H9 (cell line): Measurements from ENCODE around the gene ZBP1. TPM values are rescaled to one million over a fixed set of nuclear protein-coding genes. Genes with fewer than 3 reads are reported as not detected.

ENCODE experiments used
- DNase-seq: peaks from one replicate; pipeline ENCODE4 v3.0.0-alpha.2; 2017
- H2AFZ ChIP-seq: one replicate; pipeline ENCODE4 v1.6.1; 2013; ENCODE audit warnings: mild to moderate bottlenecking, low read length, control low read depth, moderate library complexity
- H2AK5ac ChIP-seq: 2 replicates; pipeline ENCODE4 v1.6.1; 2013; ENCODE audit warnings: low read length, control low read depth, mixed read lengths; ENCODE audit not compliant: insufficient read length
- H2BK120ac ChIP-seq: one replicate; pipeline ENCODE4 v1.6.1; 2013; ENCODE audit warnings: low read depth, mild to moderate bottlenecking, low read length, control low read depth, inconsistent platforms; ENCODE audit not compliant: poor library complexity, severe bottlenecking
- H2BK12ac ChIP-seq: 2 replicates; pipeline ENCODE4 v1.6.1; 2013; ENCODE audit warnings: low read length, control low read depth, mixed read lengths, low read depth; ENCODE audit not compliant: insufficient read length
- H2BK15ac ChIP-seq: 2 replicates; pipeline ENCODE4 v1.6.1; 2013; ENCODE audit warnings: low read depth, low read length, control low read depth
- H2BK20ac ChIP-seq: one replicate; pipeline ENCODE4 v1.6.1; 2013; ENCODE audit warnings: low read depth, mild to moderate bottlenecking, low read length, control low read depth, inconsistent platforms; ENCODE audit not compliant: poor library complexity, severe bottlenecking
- H2BK5ac ChIP-seq: 2 replicates; pipeline ENCODE4 v1.6.1; 2013; ENCODE audit warnings: low read length, control low read depth, mixed read lengths; ENCODE audit not compliant: insufficient read length
- H3K14ac ChIP-seq: 2 replicates; pipeline ENCODE4 v1.6.1; 2013; ENCODE audit warnings: low read length, control low read depth; ENCODE audit not compliant: insufficient read depth
- H3K18ac ChIP-seq: 2 replicates; pipeline ENCODE4 v1.6.1; 2013; ENCODE audit warnings: low read depth, mild to moderate bottlenecking, mixed read lengths, low read length, control low read depth; ENCODE audit not compliant: insufficient read length
- H3K23ac ChIP-seq: 2 replicates; pipeline ENCODE4 v1.6.1; 2013; ENCODE audit warnings: low read length, control low read depth, mixed read lengths, low read depth; ENCODE audit not compliant: insufficient read length
- H3K23me2 ChIP-seq: 2 replicates; pipeline ENCODE4 v1.6.1; 2013; ENCODE audit warnings: low read depth, mild to moderate bottlenecking, mixed read lengths, low read length, control low read depth; ENCODE audit not compliant: insufficient read length, poor library complexity, severe bottlenecking
- H3K27ac ChIP-seq: 2 replicates; pipeline ENCODE4 v1.5.1; 2013; ENCODE audit warnings: low read length, control low read depth, mixed read lengths, low read depth; ENCODE audit not compliant: insufficient read length
- H3K27me3 ChIP-seq: 2 replicates; pipeline ENCODE4 v1.6.1; 2013; ENCODE audit warnings: low read length, control low read depth, inconsistent platforms; ENCODE audit not compliant: insufficient read depth
- H3K4ac ChIP-seq: 2 replicates; pipeline ENCODE4 v1.6.1; 2013; ENCODE audit warnings: low read depth, mild to moderate bottlenecking, control low read depth, inconsistent platforms, low read length, moderate library complexity
- H3K4me1 ChIP-seq: 2 replicates; pipeline ENCODE4 v1.6.1; 2013; ENCODE audit warnings: low read length, control low read depth, inconsistent platforms; ENCODE audit not compliant: insufficient read depth
- H3K4me2 ChIP-seq: 2 replicates; pipeline ENCODE4 v1.6.1; 2013; ENCODE audit warnings: low read length, control low read depth, mixed read lengths; ENCODE audit not compliant: insufficient read length, insufficient read depth
- H3K56ac ChIP-seq: 2 replicates; pipeline ENCODE4 v1.6.1; 2013; ENCODE audit warnings: low read depth, mild to moderate bottlenecking, mixed read lengths, low read length, control low read depth; ENCODE audit not compliant: insufficient read length
- H3K79me1 ChIP-seq: 2 replicates; pipeline ENCODE4 v1.6.1; 2013; ENCODE audit warnings: low read depth, mild to moderate bottlenecking, moderate library complexity, low read length, control low read depth, inconsistent platforms; ENCODE audit not compliant: insufficient read depth, poor library complexity, severe bottlenecking
- H3K79me2 ChIP-seq: 2 replicates; pipeline ENCODE4 v1.6.1; 2013; ENCODE audit warnings: low read length, control low read depth, inconsistent platforms; ENCODE audit not compliant: insufficient read depth
- H3K9ac ChIP-seq: 2 replicates; pipeline ENCODE4 v1.6.1; 2013; ENCODE audit warnings: low read length, control low read depth, mixed read lengths; ENCODE audit not compliant: insufficient read length; ENCODE audit errors: extremely low read depth
- H3K9me3 ChIP-seq: one replicate; pipeline ENCODE4 v1.6.1; 2013; ENCODE audit warnings: low read depth, low read length, inconsistent platforms; ENCODE audit not compliant: control insufficient read depth
- H3T11ph ChIP-seq: one replicate; pipeline ENCODE4 v1.6.1; 2013; ENCODE audit warnings: mild to moderate bottlenecking, low read length, control low read depth, inconsistent platforms
- H4K20me1 ChIP-seq: one replicate; pipeline ENCODE4 v1.6.1; 2013; ENCODE audit not compliant: control insufficient read depth, insufficient read length, insufficient read depth
- H4K5ac ChIP-seq: 2 replicates; pipeline ENCODE4 v1.6.1; 2013; ENCODE audit warnings: low read depth, mild to moderate bottlenecking, mixed read lengths, low read length, control low read depth; ENCODE audit not compliant: insufficient read length
- H4K8ac ChIP-seq: replicated peaks from 2 replicates; pipeline ENCODE4 v1.6.1; 2013; ENCODE audit warnings: low read length, control low read depth, mixed read lengths, low read depth; ENCODE audit not compliant: insufficient read length
- H4K91ac ChIP-seq: 2 replicates; pipeline ENCODE4 v1.6.1; 2013; ENCODE audit warnings: low read depth, mild to moderate bottlenecking, moderate library complexity, mixed read lengths, low read length, control low read depth; ENCODE audit not compliant: insufficient read length
- H3K27ac Mint-ChIP-seq, 3 experiments: 2 replicates in 2 of 3; 3 replicates in 1 of 3; pipeline ENCODE4 v1.8.0; 2020 to 2021; ENCODE audit warnings: mixed read lengths in 3 of 3, mild to moderate bottlenecking in 1 of 3, moderate library complexity in 1 of 3
- H3K27me3 Mint-ChIP-seq: 2 replicates; pipeline ENCODE4 v1.8.0; 2021; ENCODE audit warnings: low read depth, mild to moderate bottlenecking, moderate library complexity, mixed read lengths
- H3K36me3 Mint-ChIP-seq, 3 experiments: 2 replicates in 2 of 3; 3 replicates in 1 of 3; pipeline ENCODE4 v1.8.0; 2020 to 2021; ENCODE audit warnings: low read depth in 3 of 3, mixed read lengths in 3 of 3; ENCODE audit not compliant: insufficient read depth in 1 of 3
- H3K4me1 Mint-ChIP-seq, 2 experiments: 2 replicates each; pipeline ENCODE4 v1.8.0; 2020; ENCODE audit warnings: mixed read lengths in 2 of 2
- H3K4me3 Mint-ChIP-seq, 2 experiments: 2 replicates in 1 of 2; 3 replicates in 1 of 2; pipeline ENCODE4 v1.8.0; 2020 to 2021; ENCODE audit warnings: mild to moderate bottlenecking in 2 of 2, mixed read lengths in 2 of 2, moderate library complexity in 1 of 2
- H3K9me3 Mint-ChIP-seq, 2 experiments: 2 replicates in 1 of 2; 3 replicates in 1 of 2; pipeline ENCODE4 v1.8.0; 2020; ENCODE audit warnings: mild to moderate bottlenecking in 2 of 2, mixed read lengths in 2 of 2, moderate library complexity in 1 of 2
- WGBS: extraction: QIAGEN DNeasy Blood & Tissue Kit; methylation state at CpG from one replicate; pipeline ENCODE4 v1.1.7; 2013; ENCODE audit warnings: missing lambda C conversion rate, low lambda C conversion rate, mixed read lengths; ENCODE audit not compliant: insufficient read length; ENCODE audit errors: extremely low coverage; 5-methylcytosine and 5-hydroxymethylcytosine counted together
- total RNA-seq: library from RNA; stranded (reverse); gene quantifications from 2 replicates; pipeline ENCODE4 v1.2.1, GENCODE V29; 2021
- TF ChIP-seq, protein P1 (sequence below): fragments of 200-600 bp; sonication (generic); conservative IDR thresholded peaks from 3 replicates; pipeline ENCODE4 v1.8.0; 2021; ENCODE audit warnings: antibody characterized with exemption, mild to moderate bottlenecking

ZBP1 gene
- total RNA-seq, 1 experiment from 2014 or later: not detected

DNA sequence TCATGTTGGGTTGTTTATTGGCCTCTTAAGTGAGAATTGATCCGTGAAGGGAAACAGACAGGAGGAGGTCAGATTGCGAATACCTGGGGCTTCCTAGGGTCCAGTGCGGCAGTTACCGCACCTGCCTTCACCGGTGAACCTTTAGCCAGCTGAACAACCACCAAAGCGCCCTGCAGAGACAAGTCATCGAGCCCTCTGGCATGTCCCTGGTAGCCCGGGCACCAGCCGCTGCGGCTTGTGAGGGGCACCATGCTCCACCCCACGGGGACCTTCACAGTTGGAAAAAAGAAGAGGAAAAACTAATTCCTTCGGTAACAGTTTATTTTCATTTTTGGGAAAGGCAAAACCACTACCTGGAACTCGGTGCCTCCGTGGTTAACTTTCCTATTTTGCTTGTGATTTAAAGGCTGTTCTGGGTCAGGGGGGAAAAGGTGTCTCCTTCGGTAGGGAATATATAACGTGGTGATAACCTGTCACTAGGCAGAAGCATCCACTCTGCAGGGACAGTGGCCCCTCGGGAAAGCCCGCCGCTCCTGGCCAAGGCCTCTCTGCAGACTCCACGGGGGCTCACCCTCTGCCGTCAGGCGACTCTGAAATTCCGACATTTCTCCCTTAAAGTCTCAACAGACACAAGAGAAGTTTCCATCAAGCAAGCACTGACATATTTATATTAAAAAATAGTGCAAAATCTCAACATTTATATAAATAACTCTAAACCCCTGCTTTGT is 30.7 kb upstream of the ZBP1 start:
- Mint-ChIP-seq H3K4me1 (peaks cover 17 to 26% of the 10 kb centered on the region in 2 experiments), H3K4me3 (no peak overlapping the region), H3K9me3 (peaks cover 3 to 4% of the 10 kb centered on the region in 2 experiments), H3K27ac (no peak overlapping the region; a peak in 1 of 7 replicates), H3K36me3 (peaks cover 10 to 40% (median 15%) of the 10 kb centered on the region in 3 experiments), H3K27me3 (no peaks in the 10 kb centered on the region)
- Histone ChIP-seq H2BK20ac (no peak overlapping the region), H3K4ac (no peak overlapping the region), H2BK120ac (no peak overlapping the region), H3K4me2 (no peak overlapping the region), H2BK5ac (no peak overlapping the region), H3T11ph (no peak overlapping the region), H3K23ac (no peak overlapping the region), H3K79me2 (no peaks in the 10 kb centered on the region), H3K9me3 (no peaks in the 10 kb centered on the region), H3K27ac (no peak overlapping the region), H2AFZ (no peak overlapping the region), H2AK5ac (no peak overlapping the region), H4K20me1 (no peaks in the 10 kb centered on the region), H4K5ac (no peak overlapping the region), H4K8ac (no peak overlapping the region), H3K4me1 (0 out of 2 replicates have a peak, but pooled peaks cover 3% of the 10 kb centered on the region), H3K9ac (no peak overlapping the region), H2BK12ac (no peak overlapping the region), H4K91ac (no peak overlapping the region), H3K18ac (no peak overlapping the region), H3K23me2 (no peaks in the 10 kb centered on the region), H3K56ac (no peak overlapping the region), H3K27me3 (no peaks in the 10 kb centered on the region), H2BK15ac (no peak overlapping the region), H3K14ac (no peak overlapping the region), H3K79me1 (no peaks in the 10 kb centered on the region)
- TF ChIP-seq, protein P1, sequence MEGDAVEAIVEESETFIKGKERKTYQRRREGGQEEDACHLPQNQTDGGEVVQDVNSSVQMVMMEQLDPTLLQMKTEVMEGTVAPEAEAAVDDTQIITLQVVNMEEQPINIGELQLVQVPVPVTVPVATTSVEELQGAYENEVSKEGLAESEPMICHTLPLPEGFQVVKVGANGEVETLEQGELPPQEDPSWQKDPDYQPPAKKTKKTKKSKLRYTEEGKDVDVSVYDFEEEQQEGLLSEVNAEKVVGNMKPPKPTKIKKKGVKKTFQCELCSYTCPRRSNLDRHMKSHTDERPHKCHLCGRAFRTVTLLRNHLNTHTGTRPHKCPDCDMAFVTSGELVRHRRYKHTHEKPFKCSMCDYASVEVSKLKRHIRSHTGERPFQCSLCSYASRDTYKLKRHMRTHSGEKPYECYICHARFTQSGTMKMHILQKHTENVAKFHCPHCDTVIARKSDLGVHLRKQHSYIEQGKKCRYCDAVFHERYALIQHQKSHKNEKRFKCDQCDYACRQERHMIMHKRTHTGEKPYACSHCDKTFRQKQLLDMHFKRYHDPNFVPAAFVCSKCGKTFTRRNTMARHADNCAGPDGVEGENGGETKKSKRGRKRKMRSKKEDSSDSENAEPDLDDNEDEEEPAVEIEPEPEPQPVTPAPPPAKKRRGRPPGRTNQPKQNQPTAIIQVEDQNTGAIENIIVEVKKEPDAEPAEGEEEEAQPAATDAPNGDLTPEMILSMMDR: no peak
- DNase-seq: peak; percentile 12
- WGBS: no CpG with 5 or more reads among the region's 23 CpGs
